Stimulated activated CD4-positive, alpha-beta T cell treated with anti-CD3 and anti-CD28 coated beads, Interleukin-2, amount 100 ng/mL, for 4 hours (primary cell): ENCODE measurements around the gene IGF1R.

Experiments used
- DNase-seq: peaks from one replicate; pipeline ENCODE4 v3.0.0-alpha.2; 2020; ENCODE audit warnings: low read depth

IGF1R gene

DNA sequence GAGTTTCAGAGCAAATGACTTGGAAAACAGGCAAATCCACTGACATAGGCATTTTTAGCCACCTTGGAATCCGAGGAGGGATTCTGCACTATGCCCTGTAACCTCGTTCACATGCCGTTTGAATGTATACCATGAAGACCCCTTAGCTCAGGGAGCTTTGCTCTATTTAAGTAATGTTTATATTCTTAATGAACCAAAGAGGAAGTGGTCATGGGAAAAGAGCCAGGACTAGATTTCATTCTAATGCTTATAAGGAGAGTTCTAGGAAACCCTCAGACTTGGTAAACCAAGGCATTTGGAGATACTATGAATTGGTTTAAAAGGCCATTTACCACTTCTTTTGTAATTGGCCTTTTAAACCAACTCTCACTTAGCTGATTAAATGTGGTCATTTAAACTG lies 178.9 kb downstream of the IGF1R start:
- no peak for DNase-seq

DNA sequence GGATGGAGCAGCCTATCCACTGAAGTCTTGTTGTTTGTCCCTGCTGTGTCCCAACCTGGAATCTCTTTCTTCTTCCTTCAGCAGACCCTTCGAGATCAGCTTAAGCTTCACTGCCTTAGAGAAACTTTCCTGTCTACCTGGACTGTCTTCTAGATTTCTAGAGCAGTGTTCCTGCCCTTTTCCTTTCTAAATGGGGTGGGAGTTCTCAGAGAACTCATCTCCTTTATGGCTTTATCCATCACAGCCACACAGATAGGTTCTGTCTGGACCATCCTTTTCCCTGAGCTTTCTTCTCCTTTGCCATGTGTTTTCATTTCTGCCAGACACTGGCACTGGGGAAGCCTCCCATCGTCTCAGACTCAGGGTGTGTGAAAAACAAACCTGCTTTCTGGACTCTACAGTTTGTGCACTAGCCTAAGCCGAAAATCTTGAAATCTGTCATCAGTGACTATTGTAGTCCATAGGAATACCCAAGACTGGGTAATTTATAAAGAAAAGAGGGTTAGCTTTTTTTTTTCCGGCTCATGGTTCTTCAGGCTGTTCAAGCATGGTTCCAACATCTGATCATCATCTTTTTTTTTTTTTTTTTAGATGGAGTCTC lies 181.8 kb downstream of the IGF1R start:
- no peak for DNase-seq

DNA sequence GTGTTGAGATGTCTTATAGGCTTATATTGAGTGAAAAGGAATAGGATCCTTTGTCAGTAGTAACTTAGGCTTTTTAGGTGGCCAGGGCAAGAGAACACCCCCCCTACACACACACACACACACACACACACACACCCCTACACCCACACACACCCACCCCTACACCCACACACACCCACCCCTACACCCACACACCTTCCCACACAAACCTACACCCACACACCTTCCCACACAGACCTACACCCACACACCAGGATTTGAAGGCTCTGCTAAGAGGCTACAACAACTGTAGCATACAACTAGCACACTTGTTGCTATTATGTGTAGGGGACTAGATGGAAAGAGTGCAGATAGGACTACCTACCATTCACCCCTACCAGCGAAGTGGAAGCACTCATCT lies 186.6 kb downstream of the IGF1R start:
- DNase-seq, result no peak

DNA sequence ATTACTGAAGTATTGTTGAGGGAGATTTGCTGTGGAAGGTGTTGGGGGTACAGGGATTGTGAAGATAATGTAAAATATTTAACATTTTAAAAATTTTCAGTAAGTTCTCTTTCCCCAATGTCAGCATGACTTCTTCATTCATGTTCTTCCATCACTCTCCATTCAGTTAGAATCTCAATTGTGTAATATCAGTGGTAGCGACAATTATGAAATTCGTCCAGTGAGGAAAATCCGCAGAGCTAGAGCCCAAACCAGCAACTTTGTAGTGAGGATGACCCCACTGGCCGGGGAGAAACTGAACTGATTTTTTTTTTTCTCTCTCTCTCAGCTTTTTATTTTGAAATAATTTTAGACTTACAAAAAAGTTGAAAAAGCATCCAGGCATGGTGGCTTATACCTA lies 187.5 kb downstream of the IGF1R start:
- no peak for DNase-seq

DNA sequence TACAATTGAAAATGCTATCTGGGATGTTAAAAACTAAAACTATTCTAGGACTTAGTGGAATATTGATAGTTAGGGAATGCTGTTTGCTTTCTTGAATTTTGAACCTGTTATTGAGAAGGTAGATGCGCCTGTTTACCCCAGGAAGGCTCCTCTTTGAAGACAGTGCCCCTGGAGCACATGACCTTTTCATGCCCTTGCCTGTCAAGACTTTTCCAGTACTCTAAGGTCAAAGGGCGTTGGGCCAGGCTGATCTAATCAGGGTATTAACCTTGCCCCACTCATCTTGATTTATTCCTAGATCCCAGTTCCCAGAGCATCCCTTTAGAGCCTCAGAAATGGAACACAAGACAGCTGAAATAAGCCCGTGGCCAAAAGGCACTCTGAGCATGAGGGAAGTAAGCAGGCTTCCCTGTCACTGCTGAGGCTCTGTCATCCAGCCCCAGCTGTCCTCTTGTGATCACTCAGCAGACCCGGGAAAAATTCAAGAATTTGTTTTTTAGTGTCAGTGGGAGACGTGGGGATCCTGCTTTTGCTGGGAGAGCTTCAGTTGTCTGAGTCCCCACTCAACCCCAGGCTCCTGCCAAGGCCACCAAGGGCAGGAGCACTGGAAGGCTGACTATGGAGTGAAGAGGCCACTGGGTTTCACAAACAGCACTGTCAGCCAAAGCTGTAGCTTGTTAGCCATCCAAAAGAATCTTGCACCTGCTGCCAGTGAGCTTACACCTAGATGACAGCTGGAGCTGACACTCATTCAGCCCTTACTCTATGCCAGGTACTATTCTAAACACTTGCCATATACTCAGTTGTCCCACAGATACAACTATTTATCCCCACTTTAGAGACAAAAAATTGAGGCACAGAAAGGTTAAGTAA lies 190.3 kb downstream of the IGF1R start:
- no peak for DNase-seq

DNA sequence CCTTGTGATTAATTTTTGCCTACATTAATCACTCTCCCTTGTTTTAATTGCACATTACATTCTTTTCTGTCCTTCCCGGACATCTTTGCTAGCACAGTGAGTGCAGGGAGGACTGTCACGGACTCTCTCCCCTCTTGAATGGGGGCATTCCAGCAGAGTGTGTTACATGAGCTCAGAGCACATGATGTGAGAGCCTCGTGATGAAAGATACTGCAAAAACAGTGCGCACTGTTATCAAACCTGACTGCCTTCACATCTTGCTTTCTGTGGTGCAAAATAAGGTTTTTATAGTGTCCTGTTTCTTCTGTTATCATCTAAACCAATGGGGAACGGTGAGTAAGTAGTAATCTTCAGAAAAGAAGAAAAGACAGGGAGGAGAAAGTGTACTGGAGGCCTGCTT lies 191.7 kb downstream of the IGF1R start:
- DNase-seq, result no peak

DNA sequence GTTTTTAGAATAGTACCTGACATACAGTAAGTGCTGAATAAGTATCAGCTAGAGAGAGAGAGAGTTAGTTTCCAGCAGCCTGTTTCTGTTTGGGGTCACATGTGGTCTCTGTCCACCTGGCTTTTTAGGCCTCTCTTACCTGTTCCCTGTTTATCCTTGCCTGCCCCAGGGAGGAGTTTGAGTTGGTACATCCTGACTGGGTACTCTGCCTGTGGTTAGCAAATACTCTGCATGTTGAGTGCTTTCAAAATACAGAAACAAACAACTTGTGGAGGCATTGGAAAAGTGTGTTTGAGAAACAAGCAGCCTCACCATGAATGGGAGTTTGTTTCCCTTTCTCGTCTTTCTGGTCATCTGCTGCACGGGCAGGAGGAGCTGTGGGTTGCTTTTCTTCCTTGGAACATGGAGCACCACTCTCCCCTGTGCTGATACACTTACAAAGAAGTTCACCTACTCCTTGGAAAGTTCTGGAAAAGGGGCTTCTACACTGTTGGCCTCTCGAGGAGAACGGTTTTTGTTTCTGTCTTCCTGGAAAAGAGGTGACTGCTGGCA lies 193.2 kb downstream of the IGF1R start:
- DNase-seq, result no peak

DNA sequence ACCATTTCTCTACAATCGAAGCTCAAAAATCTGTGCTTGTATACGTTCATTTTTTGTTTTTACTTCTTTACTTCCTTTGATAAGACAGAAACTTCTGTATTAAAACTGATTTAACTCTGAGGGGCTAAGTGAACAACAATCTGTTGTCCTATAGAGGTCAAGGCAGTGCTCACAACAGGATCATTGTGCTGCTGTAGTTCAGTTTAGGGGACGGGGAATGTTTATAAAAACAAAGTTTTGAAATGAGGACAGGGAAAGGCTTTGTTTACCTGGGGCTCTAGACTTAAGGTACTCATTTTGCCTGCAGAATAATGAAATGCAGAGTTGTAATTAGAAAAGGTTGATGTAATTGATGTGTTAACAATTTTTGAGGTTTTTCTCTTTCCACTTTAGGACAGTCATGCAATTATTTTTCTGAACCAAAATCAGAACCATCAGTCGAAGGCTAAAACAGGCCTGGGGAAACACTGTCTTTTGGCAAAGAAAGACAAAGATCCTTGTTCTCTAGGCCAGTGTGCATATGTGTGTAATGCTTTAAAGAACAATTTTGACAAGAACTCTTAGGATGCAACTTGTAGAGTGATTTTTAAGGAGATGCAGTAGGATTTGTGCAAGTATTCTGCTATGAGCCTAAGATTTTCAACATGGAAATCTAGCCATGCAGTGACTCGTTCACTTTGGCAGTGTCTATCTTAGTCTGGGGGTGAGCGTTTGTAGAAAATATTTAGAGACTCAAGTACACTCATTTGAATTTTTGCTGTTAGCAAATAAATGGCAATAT lies 194.0 kb downstream of the IGF1R start:
- no peak for DNase-seq

DNA sequence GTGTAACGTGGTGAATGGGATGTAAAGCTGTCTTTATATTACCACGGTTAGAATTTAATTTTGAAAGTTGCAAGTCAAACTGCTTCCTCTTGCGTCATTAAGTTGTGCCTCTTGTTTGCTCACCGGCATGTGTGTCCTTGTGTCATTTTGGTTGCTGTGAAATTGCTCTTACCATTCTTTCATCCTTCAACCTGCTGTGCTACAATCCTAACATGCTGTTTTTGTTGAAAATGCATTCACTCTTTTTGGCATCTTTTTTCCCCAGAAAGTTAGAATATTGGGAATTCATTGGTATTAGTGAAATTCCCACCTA lies 194.6 kb downstream of the IGF1R start:
- DNase-seq, result no peak

DNA sequence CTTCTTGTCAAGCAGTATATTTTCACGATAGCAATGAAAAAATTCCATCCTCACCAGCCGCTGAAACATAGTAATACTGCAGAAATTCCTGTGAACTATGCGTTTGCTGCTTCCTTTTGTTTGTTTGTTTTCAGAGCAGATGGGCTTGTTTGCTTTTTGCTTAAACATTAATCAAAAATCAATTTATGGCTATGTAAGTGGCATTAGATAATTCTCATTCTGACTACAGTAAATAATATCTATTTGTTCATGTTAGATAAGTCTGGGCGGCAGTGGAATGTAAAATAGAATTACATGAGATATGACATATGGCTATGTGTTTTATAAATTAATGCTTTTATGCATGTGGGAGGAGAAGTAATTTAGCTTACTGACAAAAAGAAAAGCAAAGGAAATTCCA lies 195.5 kb downstream of the IGF1R start:
- no peak for DNase-seq

DNA sequence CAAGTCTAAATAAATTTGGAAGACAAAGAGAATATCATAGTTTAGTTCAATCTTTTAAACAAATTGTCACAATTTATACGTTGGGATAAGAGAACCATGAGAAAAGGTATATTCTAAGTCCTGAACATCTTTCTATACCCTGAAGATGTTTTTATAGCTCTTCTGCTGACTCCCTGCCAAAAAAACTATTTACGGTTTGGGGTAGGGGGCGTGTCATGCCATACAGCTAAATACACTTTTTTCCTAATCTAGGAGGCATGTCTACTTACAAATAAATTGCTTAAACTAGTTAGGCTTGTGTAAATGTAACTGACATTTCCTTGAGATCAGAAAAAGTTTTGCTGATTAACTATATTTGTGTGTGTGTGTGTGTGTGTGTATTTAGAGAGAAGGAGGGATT lies 195.9 kb downstream of the IGF1R start:
- no peak for DNase-seq

DNA sequence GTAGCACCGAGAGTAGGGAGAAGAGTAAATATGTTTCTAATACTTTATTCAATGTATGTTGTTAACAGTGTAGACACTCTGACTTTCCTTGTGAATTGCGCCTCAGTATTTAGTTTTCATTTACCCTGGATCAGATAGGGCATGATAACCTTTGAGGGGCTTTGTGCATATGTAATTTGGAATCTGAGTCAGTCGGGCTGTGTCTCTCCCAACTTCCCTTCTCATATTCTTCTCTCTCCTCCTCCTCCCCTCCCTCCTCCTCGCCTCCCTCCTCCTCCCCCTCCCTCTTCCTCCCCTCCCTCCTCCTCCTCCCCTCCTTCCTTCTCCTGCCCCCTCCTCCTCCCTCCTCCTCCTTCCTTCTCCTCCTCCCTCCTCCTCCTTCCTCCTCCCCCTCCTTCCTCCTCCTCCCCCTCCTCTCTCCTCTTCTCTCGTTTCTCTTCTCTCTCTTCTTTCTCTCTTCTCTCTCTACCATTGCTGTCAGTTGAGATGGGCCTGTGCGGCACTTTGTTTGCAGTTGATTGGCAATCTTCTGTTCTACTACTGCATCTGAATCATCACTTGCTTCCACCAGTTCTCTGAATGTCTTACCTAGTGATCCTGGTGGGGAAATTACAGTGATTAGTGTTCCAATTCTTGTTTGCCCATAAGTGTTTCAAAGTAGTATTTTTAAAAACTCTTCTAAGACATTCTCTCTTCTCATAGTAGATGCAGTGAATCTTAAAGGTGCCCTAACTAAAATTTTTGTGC lies 197.0 kb downstream of the IGF1R start:
- DNase-seq, result no peak

DNA sequence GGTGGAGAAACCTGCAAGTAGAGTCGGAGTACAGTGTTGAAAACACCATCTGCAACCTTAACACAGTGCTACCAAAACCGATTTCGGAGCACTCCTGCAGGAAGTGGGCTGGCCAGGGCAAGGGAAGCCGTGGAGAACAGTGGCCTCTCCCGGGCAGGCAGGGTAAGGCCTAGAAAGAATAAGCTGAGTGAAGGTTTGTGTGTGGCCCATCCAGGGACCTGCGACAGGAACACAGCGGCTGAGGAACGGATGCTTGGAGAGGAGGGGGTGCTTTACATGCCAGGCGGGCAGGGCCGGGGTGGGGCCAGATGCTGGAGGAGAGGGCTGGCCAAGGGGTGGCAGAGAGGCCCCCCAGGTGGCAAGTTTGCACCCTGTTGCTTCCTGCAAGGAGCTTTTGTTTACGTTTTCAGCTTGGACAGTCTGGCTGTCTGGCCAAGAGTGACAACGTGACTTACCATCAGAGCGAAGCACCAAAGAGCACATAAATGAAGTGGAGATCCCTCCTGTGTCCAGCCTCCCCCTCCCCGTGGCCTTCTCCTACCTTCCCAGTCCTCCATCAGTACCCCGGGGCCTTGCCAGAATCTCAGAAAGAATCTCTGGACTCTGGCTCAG lies 202.7 kb downstream of the IGF1R start:
- peak; percentile 29 for DNase-seq

DNA sequence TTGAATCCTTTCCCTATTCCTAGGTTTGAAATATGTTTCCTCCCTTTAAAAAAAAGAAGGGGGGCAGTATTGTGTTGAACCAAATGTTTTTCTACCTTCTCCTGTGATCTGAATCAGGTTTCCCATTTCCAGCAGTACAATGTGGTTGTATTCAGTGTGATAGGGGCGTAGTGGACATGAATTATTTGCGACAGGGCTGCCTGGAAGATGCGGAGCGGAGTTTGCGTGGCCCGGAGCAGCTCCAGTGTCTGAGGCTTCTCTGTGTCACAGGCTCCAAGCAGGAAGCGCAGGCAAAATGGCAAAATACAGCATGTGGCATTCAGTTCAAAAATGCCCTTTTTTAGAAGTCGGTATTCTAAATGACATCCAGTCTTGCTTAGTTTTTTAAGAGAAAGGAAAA lies 204.8 kb downstream of the IGF1R start:
- DNase-seq, result peak; percentile 26

DNA sequence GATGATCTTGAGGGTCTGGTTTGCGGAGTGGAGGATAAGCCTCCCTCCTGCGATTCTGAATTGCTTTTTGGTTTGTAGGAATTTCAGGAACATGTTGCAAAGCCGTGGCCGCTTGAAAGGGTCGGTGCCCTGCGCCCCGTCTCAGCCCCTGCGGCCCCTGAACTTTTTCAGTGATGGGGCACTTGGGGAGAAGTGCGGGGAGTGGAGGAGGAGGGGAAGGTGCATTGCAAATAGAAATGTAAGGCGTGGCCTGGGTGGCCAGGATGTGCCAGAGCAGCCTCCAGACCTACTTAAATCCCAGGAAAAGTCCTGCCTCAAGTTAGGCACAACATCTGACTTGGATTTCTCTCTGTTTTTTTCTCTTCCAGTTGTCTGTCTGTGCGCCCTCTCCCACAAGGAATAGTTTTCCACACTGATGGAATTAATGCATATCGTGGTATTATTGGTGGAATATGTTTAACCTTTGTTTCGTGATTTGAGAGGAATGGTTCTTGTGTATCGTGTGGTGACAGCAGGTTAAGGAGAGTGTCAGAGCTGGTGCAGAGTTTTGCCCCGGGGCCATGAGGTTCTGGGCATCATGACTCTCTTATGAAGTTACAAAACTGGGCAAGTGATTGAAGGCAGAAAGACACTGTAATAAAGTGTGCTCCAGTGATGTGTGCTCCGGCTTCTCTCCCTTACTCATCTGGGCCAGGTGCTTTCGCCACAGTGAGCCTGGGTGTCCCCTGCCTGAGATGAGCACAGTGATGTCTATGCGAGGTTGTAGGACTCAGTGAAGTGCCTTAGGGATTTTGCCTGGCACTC lies 205.5 kb downstream of the IGF1R start:
- no peak for DNase-seq

DNA sequence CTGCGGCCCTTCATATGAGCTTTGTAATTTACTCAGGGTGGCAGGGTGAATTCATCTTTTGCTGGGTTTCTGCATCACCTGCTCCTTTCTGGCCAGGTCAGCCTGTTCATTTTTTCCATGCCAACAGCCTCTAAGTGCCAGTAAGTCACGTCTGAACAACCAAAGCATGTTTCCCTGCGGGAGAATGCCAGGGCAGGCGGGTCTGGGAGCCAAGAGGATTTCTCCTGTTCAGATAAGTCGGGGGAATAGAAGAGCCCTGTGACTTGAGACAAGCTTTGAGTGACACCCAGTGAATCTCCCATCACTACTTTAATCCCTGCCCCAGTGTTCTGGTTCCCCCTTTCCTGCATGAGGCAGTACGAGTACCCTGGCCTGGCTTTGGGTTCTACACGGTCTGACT lies 206.2 kb downstream of the IGF1R start:
- no peak for DNase-seq

DNA sequence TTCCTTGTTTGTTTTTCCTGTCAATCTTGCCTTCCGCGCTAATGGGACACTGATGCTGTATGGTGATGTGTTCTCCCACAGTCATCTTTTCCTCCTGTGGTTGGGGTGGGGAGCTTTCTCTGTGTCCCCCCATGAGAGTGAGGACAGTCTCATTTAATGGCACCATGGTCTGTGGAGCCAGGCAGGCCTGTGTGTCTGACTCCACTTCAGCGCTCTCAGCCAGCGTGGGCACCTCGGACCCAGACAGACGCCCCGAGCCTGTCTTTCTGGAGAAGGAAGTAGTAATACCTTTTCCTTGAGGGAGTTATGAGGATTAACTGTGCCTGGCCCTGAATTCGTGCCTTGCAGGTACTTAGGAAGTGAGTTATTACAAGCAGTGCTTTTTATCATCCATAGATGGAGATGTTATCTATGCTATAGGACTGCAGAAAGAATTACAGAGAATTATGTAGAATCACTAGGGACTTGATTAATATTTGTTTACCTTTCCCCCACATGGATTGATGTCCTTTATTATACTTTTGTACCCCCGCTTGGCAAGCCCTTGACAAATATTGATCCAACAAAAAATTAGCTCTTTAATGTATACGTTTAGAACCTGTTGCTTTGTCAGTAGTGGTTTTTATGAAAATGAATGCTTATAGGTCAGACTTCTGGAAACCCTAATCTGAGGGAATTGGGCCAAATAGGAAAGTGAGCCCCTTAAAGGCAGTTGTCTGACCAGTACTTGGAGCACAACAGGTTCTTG lies 206.9 kb downstream of the IGF1R start:
- DNase-seq, result no peak

DNA sequence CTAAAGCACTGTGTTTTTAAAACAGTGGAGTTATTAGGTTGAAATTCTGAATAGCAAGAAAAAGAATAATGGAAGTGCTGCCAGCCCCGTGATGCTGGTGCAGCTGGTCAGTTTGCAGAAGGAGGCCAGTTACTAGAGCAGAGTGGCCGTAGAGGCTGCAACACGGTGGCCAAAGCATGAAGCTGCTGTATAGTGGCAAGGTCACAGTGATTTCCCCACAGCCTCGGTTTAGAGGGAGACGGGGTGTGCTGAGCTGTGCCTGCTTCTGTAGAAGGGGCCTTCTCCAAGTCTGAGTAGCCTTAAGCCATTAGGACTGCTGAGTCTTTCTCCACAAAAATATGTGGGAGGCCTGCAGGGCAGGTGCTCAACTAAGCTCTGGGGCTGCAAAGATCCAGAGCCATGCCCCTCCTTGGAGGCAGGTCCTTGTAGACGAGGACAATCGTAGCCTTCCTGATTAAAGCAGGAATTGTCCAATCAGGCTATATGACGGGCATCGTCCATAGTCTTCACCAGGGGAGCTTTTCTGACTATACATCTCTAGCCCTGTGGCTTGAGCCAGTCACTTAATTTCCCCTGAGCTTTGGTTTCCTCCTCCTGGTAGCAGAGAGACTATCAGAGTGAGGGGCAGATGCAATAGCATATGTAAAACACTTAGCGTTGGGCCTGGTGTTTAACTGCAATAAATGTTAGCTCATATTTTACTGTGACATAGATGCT lies 207.6 kb downstream of the IGF1R start:
- no peak for DNase-seq

DNA sequence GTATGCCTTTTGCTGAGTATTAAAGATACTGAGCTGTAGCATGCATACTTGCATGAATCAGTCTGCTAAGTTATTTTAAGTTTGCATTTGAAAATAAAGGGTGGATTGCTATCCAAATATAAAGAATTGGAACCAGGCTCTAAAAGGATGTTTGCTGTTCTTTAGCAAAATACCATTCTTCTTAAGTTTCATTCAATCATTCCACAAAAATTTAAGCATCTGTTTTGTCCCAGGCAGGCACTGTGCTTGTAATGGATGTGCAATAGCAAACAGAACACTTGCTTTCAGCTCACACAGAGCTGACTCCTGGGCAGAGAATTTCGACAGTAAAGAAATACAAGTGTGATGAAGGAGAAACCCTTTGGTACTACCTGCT lies 208.2 kb downstream of the IGF1R start:
- no peak for DNase-seq

DNA sequence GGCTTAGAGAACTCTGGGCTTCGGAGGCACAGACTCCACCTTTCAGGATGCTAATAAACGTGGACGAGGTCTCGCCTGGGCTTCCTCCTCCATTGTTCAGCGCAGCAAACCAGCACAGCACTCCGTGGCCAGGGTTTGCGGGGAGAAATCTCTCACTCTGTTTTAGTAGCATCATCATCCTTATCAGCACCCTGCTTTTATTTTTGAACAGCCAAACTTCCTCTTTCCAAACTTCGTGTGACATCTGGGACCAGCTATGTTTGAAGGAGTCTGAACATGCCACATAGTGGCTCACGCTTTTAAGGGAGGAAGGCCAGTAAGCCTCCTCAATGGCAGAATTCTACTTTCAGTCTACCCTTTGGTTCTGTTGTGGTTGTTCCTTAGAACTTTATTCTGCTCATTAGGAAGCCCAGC lies 210.3 kb downstream of the IGF1R start:
- DNase-seq, result no peak
